Head of caudate nucleus (tissue), 42 donors: Measurements from ENCODE around the gene RAPGEF1.

Experiments
- DNase-seq, 42 donors: peaks; one replicate each; pipeline versions ENCODE4 v3.0.0 to v3.0.0-alpha.2; 2020 to 2021; ENCODE audit warnings: mixed read lengths in 7 of 42
- intact Hi-C: fragments of 100-400 bp; cut with DNase I; formaldehyde crosslinking; loops from one replicate; pipeline ENCODE4 v1.15.0; 2022

Gene RAPGEF1

DNA sequence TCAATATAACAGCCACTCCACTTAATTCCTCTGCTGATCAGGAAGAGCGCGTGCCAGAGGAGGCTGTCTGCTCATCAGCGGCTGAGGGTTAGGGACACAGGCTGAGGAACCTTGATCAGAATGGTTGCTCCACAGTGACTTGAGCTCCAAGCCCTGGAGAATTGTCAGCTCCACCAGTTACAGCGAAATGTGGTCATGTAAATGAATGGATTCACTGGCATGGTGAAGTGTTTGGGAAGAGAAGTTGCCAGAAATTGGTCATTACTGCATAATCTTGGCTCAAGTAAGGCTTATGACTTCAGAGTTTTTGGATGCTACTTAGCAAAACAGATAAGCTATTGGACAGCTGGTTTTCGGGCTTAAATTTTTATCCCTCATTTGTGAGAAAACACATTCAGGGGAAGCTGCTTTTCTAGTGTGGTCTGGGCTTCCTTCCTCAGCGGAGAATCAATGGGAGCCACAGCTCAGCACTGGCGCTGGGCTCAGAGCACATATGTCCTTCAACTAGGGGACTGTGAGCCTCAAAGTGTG is 129.6 kb downstream of the RAPGEF1 start:
- DNase-seq = no peak

DNA sequence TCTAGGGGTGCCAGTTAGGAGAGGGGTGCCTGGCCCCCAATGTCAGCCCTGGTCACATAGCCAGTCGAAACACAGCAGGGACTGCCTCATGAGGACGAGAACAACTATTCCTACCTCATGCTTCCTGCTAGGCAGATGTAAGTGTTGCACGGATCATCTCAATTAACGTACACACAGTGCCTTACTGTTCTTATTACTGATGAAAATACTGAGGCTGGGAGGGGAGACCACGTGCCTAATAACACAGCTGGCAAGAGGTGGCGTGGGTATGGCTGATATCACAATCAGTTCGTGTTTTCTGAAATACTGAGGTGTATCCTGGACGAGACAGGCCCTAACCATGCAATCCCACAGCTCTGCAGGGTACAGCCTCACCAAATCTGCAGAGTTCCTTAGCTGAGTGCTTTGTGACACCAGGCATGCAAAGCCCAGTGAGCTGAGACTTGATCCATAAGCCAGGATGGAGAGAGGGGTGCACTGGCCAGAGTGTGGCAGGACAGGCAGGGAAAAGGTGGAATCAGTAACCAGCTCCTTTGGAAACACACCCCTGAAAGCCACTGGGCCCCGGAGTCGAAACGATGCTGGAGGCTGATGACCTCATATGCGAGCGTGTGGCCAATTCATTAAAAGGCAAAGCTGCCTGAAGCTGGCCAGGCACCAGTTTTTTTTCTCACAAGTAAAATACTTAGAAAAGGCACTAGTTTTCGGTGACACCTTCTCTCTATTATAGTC is 130.6 kb downstream of the RAPGEF1 start:
- DNase-seq = peak in 16 of 42 donors; percentile 35 to 71 (median 50)
- intact Hi-C loops = no loop called here

More for the DNA sequence above, 129.6 kb downstream of the RAPGEF1 start:
- intact Hi-C loops = loop anchor here (5.0 kb wide), 1 partner anchor 97 kb away; no protein-coding TSS in a partner anchor

DNA sequence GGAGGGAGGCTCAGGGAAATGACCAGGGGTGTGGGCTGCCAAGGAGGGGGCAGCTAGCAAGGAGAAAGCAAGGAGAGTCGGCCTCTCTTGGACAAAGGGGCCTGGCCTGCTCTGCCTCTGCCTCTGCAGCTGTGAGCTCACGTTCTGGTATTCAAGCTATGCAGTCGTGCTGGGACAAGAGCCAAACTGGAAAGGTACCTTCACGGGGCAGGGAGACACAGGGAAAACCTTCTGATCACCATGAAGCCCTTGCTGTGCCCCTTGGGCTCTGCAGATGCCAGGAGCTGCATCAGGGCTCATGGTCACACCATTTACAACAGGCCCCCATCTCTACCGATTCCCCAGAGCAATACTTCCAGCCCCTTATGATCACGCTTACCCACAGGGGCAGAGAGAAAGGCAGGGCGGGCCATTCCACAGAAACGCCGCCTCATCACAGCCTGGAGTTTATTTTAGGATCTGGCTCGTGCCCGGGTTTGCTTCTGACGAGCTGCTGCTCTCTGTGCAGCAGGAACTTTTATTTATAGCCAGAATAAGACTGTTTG is 131.3 kb downstream of the RAPGEF1 start:
- intact Hi-C loops = no loop called here
- peak in 29 of 42 donors; percentile 28 to 82 (median 59) for DNase-seq

DNA sequence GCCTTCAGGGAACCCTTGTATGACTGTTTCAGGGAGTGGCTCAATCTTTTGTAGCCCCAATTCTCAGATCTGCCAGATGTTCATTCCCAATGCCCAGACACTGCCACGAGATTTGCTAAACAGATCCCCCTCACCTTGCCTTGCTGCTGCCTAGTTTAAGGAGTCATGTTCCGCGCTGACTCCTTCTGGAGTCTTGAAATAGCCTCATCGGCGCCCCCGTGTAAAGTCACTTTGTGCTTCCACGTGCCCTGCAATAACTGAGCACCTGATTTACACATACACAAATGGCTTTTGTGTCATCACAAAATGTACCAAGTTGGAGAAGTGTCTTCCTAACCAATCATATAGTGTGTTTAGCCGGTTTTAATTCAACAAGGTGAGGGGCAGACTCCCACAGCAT is 132.3 kb downstream of the RAPGEF1 start:
- intact Hi-C loops = no loop called here

DNA sequence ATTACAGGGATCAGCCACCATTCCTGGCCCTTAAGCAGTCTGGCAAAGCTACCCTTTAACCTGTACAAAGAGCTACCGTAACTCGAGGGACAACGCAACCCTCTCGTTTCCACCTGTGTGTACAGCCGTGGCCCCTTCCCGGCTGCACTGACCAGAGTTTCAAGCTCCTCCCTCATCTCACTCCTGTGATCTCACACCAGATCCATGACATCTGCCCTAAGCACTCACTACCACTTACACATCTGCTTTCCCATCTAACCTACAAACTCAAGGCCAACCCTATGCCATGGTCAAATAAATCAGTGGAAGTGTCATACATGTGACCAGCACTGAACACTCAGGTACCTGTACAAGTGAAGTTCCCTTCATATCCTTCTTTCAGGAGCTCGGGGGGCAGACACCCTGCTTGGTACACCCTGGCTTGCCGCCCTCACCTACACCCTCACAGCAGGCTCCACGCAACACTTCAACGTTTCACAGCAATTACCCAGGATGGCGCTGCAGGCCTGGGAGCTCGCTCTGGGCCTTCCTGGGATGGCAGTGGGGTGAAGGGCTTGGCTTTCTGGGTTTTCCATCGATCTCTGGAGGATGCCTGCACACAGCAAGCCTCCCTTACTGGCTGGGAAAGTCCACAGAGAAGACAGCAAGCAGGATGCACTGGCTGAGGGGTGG is 132.8 kb downstream of the RAPGEF1 start:
- intact Hi-C loops = no loop called here
- DNase-seq = peak in 31 of 42 donors; percentile 32 to 84 (median 66)

More for the DNA sequence above, 132.3 kb downstream of the RAPGEF1 start:
- peak in 30 of 42 donors; percentile 24 to 81 (median 61) for DNase-seq

DNA sequence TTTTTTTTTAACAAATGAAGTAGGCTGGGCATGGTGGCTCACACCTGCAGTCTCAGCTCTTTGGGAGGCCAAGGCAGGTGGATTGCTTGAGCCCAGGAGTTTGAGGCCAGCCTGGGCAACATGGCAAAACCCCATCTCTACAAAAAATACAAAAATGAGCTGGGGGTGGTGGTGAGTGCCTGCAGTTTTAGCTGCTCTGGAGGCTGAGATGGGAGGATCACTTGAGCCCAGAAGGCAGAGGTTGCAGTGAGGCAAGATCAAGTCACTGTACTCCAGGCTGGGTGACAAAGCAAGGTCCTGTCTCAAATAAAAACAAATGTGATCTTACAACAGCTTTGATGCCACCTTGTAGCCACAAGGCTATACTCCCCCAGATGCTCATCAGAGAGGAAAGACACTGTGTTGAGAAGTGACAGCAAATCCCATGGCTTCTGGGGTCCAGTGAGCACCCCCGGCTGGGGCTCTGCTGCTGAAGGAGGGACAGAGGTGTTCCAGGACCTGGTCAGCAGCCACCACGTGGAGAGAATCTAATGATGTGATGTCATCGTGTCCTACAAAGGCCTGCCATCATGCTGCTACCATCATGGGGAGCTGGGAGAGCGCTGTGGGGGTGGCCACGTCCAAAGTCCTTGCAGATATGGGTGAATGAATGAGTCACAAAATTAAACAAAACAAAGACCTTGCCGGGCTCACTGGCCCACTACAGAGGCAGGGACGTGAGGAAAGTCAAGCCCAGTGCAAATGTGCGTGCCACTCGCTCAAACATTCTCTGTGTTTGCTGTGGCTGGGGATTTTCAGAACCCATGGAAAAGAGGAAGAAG is 133.9 kb downstream of the RAPGEF1 start:
- DNase-seq = no peak
- intact Hi-C loops = no loop called here

DNA sequence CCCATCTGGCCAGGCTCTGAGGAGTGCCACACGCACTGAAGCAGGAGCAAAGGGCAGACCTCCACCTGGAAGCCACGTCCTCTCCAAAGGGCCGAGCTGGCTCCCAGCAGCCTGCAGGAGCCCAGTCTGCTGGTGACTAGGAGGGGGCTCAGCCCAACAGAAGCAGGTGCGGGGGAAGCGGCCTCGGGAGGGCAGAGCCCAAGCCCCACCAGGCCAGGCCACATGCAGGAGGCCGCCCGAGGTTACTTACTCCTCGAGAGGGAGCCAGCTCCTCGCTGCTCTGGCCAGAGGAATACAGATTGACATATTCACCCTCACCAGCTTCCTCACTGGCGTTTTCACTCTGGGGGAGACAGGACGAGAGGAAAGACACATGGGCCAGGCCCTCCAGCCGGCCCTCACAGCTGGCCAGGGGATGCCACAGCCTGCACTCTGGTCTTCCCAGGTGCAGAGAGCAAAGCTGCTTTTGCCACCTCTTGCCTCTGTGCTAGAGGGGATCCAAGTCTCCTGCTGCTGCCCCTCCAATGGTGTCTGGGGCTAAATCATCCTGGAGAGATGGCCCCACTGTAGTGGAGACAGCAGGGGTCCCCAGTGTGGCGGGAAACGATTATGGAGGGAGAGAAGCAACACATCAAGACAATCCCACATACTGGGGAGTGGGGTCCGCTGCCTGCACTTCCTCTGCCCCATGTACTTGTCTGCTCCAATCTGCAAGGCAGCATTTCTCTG is 136.0 kb downstream of the RAPGEF1 start:
- DNase-seq = no peak
- intact Hi-C loops = no loop called here

DNA sequence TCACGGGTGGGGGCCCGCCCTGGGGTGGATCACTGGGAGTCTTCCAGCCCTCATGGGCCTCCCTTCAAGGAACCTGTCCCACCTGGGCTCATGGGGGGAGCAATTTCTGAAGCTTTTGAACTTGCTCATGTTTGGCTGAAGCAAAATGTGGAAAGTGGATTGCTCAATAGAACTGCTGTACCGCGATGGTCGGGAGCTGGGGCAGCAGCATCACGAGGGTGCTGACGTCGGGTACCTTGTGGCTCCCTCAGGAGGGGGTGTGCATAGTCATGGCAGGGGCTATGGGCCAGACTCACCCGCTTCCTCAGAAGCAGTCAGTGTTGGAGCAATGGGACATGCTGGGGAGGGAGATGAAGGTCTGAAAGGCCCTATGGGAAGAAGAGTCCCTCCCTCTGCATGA is 136.7 kb downstream of the RAPGEF1 start:
- intact Hi-C loops = no loop called here
- DNase-seq = no peak

DNA sequence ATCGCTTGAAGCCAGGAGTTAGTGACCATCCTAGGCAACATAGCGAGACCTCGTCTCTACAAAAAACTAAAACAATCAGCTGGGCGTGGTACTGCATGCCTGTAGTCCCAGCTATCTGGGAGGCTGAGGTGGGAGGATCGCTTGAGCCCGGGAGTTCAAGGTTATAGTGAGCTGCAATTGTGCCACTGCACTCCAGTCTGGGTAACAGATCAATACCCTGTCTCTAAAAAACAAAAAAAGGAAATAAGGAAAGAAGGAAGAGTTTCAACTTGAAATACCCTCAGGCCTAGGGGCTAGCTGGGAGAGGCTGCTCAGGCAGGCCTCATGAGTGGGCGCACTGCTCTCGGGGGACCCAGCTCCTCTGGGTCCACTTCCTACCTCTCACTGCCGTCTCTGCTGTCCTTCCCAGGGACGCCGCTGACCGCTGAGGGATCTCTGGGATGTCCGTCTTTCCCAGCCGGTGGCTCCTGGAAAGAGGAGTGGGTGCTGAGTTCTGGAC is 138.1 kb downstream of the RAPGEF1 start:
- intact Hi-C loops = no loop called here
- no peak for DNase-seq

DNA sequence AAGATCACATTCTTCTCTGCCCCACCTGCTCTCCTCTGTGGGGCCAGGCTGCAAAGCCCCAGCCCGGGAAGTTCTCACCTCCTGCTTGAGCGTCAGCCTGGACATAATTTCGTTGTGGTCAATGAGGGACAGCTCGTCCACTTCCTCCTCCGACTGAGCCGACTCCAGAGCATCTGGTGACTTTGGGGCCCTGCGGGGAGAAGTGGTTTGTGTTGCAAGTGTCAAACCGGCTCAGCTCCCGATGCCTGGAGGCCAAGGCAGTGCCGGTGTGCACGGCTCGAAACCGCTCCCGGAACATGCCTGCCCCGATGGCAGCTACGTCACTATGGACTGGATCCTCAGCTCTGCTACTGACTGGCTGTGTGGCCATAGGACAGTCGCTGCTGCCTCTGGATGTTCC is 141.8 kb downstream of the RAPGEF1 start:
- intact Hi-C loops = no loop called here
- DNase-seq = peak in 37 of 42 donors; percentile 25 to 84 (median 56)

DNA sequence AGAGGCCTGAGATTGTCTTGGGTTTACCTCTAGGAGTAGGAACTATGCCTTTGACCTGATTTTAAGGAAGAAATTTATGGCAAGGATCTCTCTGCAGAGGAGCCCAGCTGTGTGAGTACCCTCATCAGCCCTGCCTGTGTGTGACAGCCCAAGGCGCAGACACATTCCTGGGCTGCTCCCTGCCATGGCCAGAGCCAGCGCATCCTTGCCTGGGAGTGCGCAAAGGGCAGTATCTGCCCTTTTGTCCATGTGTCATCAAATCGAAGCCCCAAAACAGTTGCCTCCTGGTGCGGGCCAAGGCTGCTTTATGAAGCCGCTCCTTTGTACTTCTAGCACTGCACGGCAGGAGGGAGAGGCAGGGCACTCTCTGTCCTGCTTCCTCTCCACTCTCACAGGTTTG is 142.6 kb downstream of the RAPGEF1 start:
- DNase-seq = no peak
- intact Hi-C loops = no loop called here

DNA sequence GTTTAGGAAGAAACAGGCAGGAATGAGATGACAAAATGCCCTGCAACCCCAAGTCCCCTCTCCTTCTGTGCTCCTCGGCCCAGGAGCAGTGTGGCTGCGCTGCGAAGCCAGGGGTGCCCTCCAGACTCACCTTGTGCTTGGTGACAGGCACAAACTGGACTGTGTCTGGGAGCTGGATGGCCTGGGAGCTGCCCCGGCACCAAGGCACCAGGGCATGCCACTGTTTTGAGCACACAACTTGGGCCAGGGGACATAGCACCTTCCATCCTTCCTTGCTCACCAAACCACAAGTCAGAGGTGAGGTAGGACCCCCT is 143.5 kb downstream of the RAPGEF1 start:
- intact Hi-C loops = no loop called here
- no peak for DNase-seq

DNA sequence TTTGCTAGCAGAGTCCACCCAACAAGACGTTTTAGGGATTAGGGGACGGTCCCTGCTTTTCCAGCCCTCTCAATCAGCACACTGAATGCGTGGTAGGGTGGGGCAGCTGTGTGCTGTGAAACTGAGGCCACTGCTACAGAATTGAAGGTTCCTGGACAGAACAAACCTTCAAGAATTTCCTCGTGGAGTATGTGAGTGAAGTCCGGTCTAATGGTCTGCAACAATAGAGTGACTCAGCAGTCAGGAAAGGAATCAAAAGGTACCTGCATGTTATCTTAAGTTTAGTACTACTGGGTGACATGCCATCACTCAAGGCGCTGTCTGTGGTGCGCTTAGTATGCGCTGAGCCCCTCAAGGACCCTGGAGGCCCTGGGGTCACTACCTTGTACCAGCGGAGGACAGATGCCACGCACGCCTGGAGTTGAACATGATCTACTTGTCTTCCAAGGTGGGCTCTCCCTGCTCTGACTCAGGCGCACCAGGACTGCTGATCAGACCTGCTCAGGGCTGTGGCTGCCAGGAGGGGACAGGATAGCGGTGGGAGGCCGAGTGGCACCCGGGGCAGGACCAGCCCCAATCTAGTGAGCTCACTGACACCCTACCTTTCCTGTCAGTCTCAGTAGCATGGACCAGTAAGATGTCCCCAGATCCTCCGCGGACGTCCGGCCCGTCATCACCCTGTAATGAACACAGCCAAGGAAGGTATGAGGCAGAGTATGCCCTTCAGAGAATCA is 144.0 kb downstream of the RAPGEF1 start:
- intact Hi-C loops = no loop called here

DNA sequence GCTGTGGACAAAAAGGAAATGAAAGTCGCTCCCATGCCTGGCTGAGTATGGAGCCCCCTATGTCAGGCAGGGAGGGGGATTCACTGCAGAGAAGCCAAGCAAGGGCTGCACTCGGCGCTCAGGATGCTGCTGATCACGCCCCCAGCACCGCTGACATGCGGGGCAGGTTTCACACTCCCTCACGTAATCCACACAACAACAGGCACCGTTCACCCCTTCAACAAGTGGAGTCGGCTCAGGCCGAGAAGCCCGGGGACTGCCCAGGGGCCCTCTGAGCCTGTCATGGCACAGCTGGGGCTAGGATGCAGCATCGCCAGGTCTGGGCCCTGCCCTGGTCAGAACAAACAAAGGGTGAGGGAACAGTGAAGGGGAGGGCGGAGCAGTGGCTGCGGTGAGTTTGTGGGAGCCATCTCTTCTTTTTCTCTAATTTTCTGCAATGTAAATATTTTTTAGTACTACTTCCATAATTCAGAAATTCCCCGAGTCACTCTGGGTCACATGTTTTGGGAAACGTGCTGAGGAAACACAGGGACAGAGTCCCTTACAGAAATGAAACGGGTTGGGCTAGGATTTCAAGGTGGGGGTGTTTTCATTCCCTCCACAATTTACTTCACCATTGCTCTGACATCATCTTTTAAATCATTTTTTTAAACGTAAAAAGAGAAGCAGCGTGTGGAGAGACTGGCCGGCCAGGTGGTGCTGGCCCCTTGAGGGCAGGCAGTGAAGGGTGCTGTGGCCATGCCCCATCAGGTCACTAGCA is 144.8 kb downstream of the RAPGEF1 start:
- DNase-seq = peak in 3 of 42 donors; percentile 37 to 51 (median 39)
- intact Hi-C loops = loop anchor here (5.0 kb wide), 1 partner anchor 147 kb away; the partner anchor contains the start of gene RAPGEF1

More for the DNA sequence above, 144.0 kb downstream of the RAPGEF1 start:
- DNase-seq = no peak

DNA sequence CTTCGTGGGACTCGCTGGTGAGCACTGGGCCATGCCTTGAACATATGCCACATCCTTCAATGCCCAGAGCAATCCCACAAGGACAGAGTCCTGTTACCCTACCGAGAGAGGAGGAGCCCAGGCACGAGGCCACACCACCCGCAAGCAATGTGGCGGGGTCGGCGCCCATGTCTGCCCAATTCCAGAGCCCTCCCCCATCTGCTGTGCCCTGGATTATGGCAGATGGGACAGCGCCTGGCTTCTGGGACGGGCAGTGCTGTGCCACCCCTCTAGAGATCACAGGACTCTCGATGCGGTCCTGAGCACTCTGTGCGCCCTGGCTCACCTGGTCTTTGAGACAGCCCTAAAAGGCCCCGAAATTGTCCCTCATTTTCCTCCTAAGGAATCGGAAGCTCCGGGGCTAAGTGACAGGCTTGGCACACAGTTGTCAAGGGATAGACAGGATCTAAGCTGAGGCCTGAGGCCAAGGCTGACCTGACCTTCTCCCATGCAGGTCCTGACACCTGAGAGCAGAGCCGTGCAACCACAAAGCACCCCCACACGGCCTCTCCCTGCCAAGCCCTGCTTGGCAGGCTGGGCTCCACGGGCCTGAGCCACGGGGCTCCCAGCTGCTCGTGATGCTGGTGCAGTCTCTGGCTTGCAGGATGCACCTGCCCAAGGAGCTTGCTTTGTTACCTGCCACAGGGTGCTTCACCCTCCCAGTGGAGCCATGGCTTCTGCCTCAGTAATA is 145.8 kb downstream of the RAPGEF1 start:
- peak in 2 of 42 donors; percentile 31 to 51 for DNase-seq

More for the DNA sequence above, 145.8 kb downstream of the RAPGEF1 start:
- intact Hi-C loops = loop anchor here (5.0 kb wide), 1 partner anchor 148 kb away; the partner anchor contains the start of gene RAPGEF1
